ENCODE data around the gene CPE.

- TF ChIP-seq EZH2 (IDR thresholded peaks at IDR 0.05) = no peak
- no peak for TF ChIP-seq CTCF (IDR thresholded peaks at IDR 0.05)
- peak; percentile 99 for TF ChIP-seq EZH2phosphoT487 (IDR thresholded peaks at IDR 0.05)
These were observed 3.1 kb downstream of the CPE start for GRCh38 chr4:165381821-165382373.
